ENCODE results near the gene L3HYPDH. TPM values are rescaled to one million over a fixed set of nuclear protein-coding genes. Genes with fewer than 3 reads are reported as not detected.
A peak's percentile ranks its signal among the peaks of the same experiment; 100 is the strongest.

L3HYPDH gene
- total RNA-seq, 2 donors from 2014 or later: 69.0 to 74.9 TPM

GRCh38 chr14:59438195-59438647 is 46.0 kb downstream of the L3HYPDH start:
- H3K9me3 ChIP-seq: no peaks in the 10 kb centered on the region
- no peak for ATAC-seq (ENCODE audit: insufficient number of reproducible peaks, low FRiP score, low read depth)
- H3K4me3 ChIP-seq: no peak overlapping the region
- H3K4me1 ChIP-seq (ENCODE audit: control insufficient read depth in 1 of 2, low read depth in 2 of 2): peaks cover 23 to 64% of the 10 kb centered on the region in 2 donors
- H3K27me3 ChIP-seq (replicated peaks; ENCODE audit: insufficient read depth): no peaks in the 10 kb centered on the region
- no peak for TF ChIP-seq CTCF (IDR thresholded peaks at IDR 0.05)
- H3K36me3 ChIP-seq: no peaks in the 10 kb centered on the region
- H3K27ac ChIP-seq: peak overlapping the region; percentile 11 to 75
- no peak for DNase-seq (ENCODE audit: low spot score)

- no peak for TF ChIP-seq CTCF (IDR thresholded peaks at IDR 0.05)
- H3K27ac ChIP-seq: peak overlapping the region; percentile 14
- H3K36me3 ChIP-seq: no peaks in the 10 kb centered on the region
- DNase-seq (ENCODE audit: low spot score) (no peak), ATAC-seq (ENCODE audit: insufficient number of reproducible peaks, low FRiP score, low read depth) (no peak)
- no peaks in the 10 kb centered on the region for H3K9me3 ChIP-seq
- no peak overlapping the region for H3K4me3 ChIP-seq
- H3K27me3 ChIP-seq (replicated peaks; ENCODE audit: insufficient read depth): no peaks in the 10 kb centered on the region
- H3K4me1 ChIP-seq (ENCODE audit: control insufficient read depth in 1 of 2, low read depth in 2 of 2): peaks cover 23 to 76% of the 10 kb centered on the region in 2 donors
Measured at GRCh38 chr14:59435987-59436386, 48.2 kb downstream of the L3HYPDH start.

- Histone ChIP-seq H3K4me3 (no peak overlapping the region), H3K27ac (peak overlapping the region in 1 of 2 donors; percentile 35), H3K9me3 (no peaks in the 10 kb centered on the region), H3K27me3 (replicated peaks; ENCODE audit: insufficient read depth) (no peaks in the 10 kb centered on the region), H3K36me3 (no peaks in the 10 kb centered on the region), H3K4me1 (ENCODE audit: control insufficient read depth in 1 of 2, low read depth in 2 of 2) (peaks cover 23 to 72% of the 10 kb centered on the region in 2 donors)
- ATAC-seq (ENCODE audit: insufficient number of reproducible peaks, low FRiP score, low read depth) (no peak), DNase-seq (ENCODE audit: low spot score) (no peak)
- TF ChIP-seq CTCF (IDR thresholded peaks at IDR 0.05): no peak
Measured at GRCh38 chr14:59435101-59435500, 49.1 kb downstream of the L3HYPDH start.

- Histone ChIP-seq H3K4me3 (no peak overlapping the region), H3K36me3 (no peaks in the 10 kb centered on the region), H3K9me3 (no peaks in the 10 kb centered on the region), H3K27me3 (replicated peaks; ENCODE audit: insufficient read depth) (no peaks in the 10 kb centered on the region), H3K27ac (peak overlapping the region in 1 of 2 donors; percentile 17), H3K4me1 (ENCODE audit: control insufficient read depth in 1 of 2, low read depth in 2 of 2) (peaks cover 22 to 61% of the 10 kb centered on the region in 2 donors)
- no peak for TF ChIP-seq CTCF (IDR thresholded peaks at IDR 0.05)
- ATAC-seq (ENCODE audit: insufficient number of reproducible peaks, low FRiP score, low read depth): no peak
- DNase-seq (ENCODE audit: low spot score): no peak
Measured at GRCh38 chr14:59429790-59430189, 54.4 kb downstream of the L3HYPDH start.

- peak; percentile 14 for ATAC-seq (ENCODE audit: insufficient number of reproducible peaks, low FRiP score, low read depth)
- peak; percentile 9 for TF ChIP-seq CTCF (IDR thresholded peaks at IDR 0.05)
- Histone ChIP-seq H3K4me1 (ENCODE audit: control insufficient read depth in 1 of 2, low read depth in 2 of 2) (peaks cover 25 to 59% of the 10 kb centered on the region in 2 donors), H3K4me3 (no peak overlapping the region), H3K36me3 (no peaks in the 10 kb centered on the region), H3K9me3 (no peaks in the 10 kb centered on the region), H3K27me3 (replicated peaks; ENCODE audit: insufficient read depth) (no peaks in the 10 kb centered on the region), H3K27ac (peak overlapping the region; percentile 48 to 68)
- no peak for DNase-seq (ENCODE audit: low spot score)
Measured at GRCh38 chr14:59428581-59429012, 55.6 kb downstream of the L3HYPDH start.
